Mesothelial cell of epicardium (in vitro differentiated cells): ENCODE measurements around the gene VPS33A. TPM values are rescaled to one million over a fixed set of nuclear protein-coding genes. Genes with fewer than 3 reads are reported as not detected.

Experiments used
- DNase-seq, 2 experiments: peaks; one replicate each; pipeline ENCODE4 v3.0.0; 2021; ENCODE audit warnings: low spot score in 2 of 2; ENCODE audit not compliant: unreplicated experiment in 2 of 2
- H3K27ac Mint-ChIP-seq: 2 replicates; pipeline ENCODE4 v1.8.0; 2021; ENCODE audit warnings: mixed read lengths
- H3K27me3 Mint-ChIP-seq: 2 replicates; pipeline ENCODE4 v1.8.0; 2021; ENCODE audit warnings: low read depth, mixed read lengths
- H3K36me3 Mint-ChIP-seq: 2 replicates; pipeline ENCODE4 v1.8.0; 2021; ENCODE audit warnings: mixed read lengths
- H3K4me1 Mint-ChIP-seq: 2 replicates; pipeline ENCODE4 v1.8.0; 2021; ENCODE audit warnings: mixed read lengths
- H3K4me3 Mint-ChIP-seq: 2 replicates; pipeline ENCODE4 v1.8.0; 2021; ENCODE audit warnings: mild to moderate bottlenecking, moderate library complexity, mixed read lengths
- H3K9me3 Mint-ChIP-seq: 2 replicates; pipeline ENCODE4 v1.8.0; 2021; ENCODE audit warnings: mixed read lengths
- CTCF ChIP-seq: fragments of 200-600 bp; sonication (generic); IDR thresholded peaks from one replicate; pipeline ENCODE4 v1.5.0; 2021; ENCODE audit warnings: antibody characterized with exemption; ENCODE audit not compliant: unreplicated experiment
- total RNA-seq: library from RNA; stranded (reverse); gene quantifications from 3 replicates; pipeline ENCODE4 v1.2.1, GENCODE V29; 2021

The VPS33A gene
- total RNA-seq, 1 donor from 2014 or later = 28.4 TPM

DNA sequence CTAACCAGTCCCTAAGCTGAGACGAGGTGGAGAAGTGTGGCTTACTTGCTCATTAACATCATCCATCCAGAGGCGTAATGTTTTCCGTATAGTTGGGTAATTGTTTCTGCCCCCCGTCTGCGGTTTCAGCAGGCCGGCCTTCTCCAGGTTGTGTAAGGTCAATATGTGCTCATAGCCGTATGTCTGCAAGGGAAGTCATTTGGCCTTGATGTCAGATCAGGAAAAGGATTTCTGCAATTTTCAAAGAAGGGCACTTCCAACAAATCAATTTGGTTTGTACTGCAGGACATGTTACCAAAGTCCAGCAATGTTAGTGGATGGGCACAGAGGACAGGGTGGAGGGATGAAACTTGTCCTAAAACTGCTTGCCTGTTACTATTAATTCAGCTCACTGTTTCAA lies 30.6 kb downstream of the VPS33A start:
- H3K27ac Mint-ChIP-seq = no peak overlapping the region
- TF ChIP-seq CTCF = no peak
- peaks cover 32% of the 10 kb centered on the region for H3K36me3 Mint-ChIP-seq
- H3K4me1 Mint-ChIP-seq = no peaks in the 10 kb centered on the region
- H3K4me3 Mint-ChIP-seq = no peak overlapping the region
- H3K27me3 Mint-ChIP-seq = no peaks in the 10 kb centered on the region
- no peak for DNase-seq
- H3K9me3 Mint-ChIP-seq = no peaks in the 10 kb centered on the region

GRCh38 chr12:122232691-122233090 lies 33.6 kb downstream of the VPS33A start:
- Mint-ChIP-seq H3K27ac (no peak overlapping the region), H3K36me3 (peaks cover 26% of the 10 kb centered on the region), H3K9me3 (no peaks in the 10 kb centered on the region), H3K27me3 (no peaks in the 10 kb centered on the region), H3K4me3 (no peak overlapping the region), H3K4me1 (no peaks in the 10 kb centered on the region)
- TF ChIP-seq CTCF = no peak
- DNase-seq = no peak

GRCh38 chr12:122230798-122231197 lies 35.5 kb downstream of the VPS33A start:
- H3K27ac Mint-ChIP-seq = no peak overlapping the region
- H3K4me3 Mint-ChIP-seq = no peak overlapping the region
- peaks cover 22% of the 10 kb centered on the region for H3K36me3 Mint-ChIP-seq
- DNase-seq = no peak
- H3K27me3 Mint-ChIP-seq = no peaks in the 10 kb centered on the region
- no peak for TF ChIP-seq CTCF
- H3K4me1 Mint-ChIP-seq = no peaks in the 10 kb centered on the region
- H3K9me3 Mint-ChIP-seq = no peaks in the 10 kb centered on the region

DNA sequence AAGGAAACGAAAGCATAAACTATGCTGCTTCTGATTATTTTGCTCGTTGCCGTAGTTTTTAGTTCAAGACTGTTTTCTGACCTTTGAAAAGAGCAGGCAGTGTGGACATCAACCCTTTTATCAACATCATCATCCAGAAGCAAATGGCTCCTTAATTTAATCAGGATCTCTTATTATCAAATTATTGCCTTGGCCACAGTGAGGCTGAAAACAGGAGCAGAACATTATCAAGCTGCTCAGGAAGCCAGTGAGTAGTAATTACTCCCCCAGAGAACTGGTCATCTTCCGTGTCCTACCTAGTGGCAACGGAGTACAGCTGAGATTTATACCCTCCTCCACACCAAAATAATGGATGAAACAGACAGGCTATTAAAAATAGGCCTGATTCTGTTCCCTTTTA lies 38.2 kb downstream of the VPS33A start:
- H3K27me3 Mint-ChIP-seq = no peaks in the 10 kb centered on the region
- H3K36me3 Mint-ChIP-seq = peaks cover 13% of the 10 kb centered on the region
- no peak overlapping the region for H3K27ac Mint-ChIP-seq
- peaks cover 17% of the 10 kb centered on the region for H3K4me1 Mint-ChIP-seq
- H3K9me3 Mint-ChIP-seq = no peaks in the 10 kb centered on the region
- no peak for DNase-seq
- H3K4me3 Mint-ChIP-seq = no peak overlapping the region
- no peak for TF ChIP-seq CTCF

- Mint-ChIP-seq H3K36me3 (peaks cover 14% of the 10 kb centered on the region), H3K27ac (no peak overlapping the region), H3K4me3 (no peak overlapping the region), H3K27me3 (no peaks in the 10 kb centered on the region), H3K4me1 (peaks cover 22% of the 10 kb centered on the region), H3K9me3 (no peaks in the 10 kb centered on the region)
- no peak for TF ChIP-seq CTCF
- DNase-seq = no peak
Observed at GRCh38 chr12:122227341-122227740, 39.0 kb downstream of the VPS33A start.
